ENCODE results near the gene PARG.
"Not testable (repeated sequence)": the region's sequence is repeated elsewhere in the genome, so short reads cannot be mapped to it uniquely, and the experiment has no call there.

PARG gene

DNA sequence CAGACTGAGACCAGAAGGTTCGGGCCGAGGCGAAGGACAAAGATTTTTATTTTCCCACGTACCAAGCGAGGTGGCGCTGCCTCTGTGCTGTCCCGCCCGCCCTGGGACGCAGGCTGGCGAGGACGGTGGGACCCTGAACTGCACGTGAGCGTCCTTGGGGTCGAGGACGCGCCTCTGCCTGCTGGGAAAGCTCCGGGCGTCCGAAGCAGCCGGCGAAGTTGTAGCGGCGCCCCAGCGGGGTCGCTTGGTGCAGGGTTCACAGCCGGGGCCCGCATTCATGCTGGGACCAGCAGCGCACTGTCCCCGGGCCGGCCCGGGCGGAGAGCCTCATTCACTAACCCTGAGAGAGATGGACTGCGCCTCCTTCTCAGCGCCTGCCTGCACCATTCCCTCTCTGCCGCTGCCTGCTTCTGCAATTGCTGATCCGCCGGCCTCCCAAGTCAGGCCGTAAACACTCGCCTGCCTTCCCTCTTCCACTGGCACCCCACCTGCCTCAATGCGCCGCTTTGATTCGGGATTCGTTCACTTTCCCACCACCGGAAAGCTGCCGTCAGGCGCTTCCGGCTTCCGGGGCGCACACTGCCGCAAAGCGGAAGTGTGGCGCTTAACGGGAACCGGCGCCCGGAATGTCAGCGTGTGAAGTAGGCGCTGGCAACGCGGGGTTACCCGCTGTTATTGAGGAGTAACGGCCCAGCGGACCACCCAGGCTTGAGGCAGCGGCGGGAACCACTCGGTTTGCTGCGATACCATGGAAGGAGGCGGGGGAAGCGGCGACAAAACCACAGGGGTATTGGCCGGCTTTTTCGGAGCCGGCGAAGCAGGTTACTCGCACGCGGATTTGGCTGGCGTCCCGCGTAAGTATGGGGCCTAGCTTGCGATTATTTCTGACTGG lies at the start of gene PARG, which contains the start of gene TIMM23B:
TSS of gene PARG (minus strand) at position 581 of the 892 bp plus-strand sequence. CDS start at position 279, 302 bp downstream.
TSS of gene TIMM23B (plus strand) at position 607 of the 892 bp plus-strand sequence. CDS start at position 749, 142 bp downstream.
- peak; percentile 80 for DNase-seq (ENCODE audit: low spot score)

DNA sequence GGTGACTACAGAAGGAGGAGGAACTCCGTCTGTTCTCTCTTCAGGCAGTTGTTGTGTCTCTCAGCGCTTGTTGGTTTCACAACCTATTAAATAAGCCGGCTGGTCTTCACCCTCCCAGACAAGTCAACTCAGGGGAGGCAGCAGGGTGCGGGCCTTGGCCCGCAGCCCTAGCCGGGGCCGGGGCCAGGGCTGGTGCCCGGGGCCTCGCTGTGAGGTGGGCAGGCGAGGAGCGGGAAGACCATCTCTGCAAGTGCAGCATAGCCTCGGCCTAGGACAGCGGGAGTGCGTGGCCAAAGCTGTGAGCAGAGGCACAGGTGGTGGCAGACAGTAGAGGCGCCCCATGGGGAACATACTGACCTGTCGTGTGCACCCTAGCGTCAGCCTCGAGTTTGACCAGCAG lies 46.5 kb upstream of the PARG start, which contains the start of gene AGAP6:
TSS of gene AGAP6 (plus strand) at position 31 of the 400 bp plus-strand sequence. CDS start at position 341, 310 bp downstream.
- DNase-seq (ENCODE audit: low spot score) = not testable (repeated sequence)

DNA sequence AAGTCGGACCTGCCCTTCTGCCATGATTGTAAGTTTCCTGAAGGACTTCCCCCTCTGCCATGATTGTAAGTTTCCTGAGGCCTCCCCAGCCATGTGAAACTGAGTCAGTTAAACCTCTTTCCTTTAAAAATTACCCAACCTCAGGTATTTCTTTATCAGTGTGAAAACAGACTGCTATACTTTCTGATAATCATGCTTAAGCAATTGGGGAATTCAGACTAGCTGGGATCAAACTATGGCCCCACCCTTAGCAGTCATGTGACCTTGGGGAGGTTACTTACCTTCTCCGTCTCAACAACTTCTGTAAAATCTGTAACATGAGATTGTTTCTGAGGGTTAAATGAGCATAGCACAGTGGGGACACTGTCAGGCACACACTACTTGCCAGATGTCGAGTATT lies 45.4 kb upstream of the PARG start:
- DNase-seq (ENCODE audit: low spot score) = not testable (repeated sequence)

DNA sequence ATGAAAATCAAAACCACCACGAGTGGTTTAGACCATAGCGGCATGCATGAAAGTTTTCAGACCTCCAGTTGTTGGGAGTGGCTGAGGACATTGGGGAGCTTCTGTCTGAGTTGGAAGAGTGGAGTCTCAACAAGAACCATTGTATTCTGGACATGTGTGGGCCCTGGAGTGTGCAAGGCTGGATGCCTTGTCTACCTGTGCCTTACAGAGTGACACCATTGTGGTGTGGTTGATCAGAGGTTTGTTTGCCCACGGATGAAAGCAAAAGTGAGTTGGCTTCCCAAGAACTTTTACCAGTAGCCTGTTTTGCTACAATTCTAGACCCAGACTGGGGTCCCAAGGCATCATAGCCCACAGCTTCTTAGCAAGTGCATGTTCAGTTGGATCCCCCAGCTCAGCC lies 35.9 kb upstream of the PARG start:
- DNase-seq (ENCODE audit: low spot score) = not testable (repeated sequence)

DNA sequence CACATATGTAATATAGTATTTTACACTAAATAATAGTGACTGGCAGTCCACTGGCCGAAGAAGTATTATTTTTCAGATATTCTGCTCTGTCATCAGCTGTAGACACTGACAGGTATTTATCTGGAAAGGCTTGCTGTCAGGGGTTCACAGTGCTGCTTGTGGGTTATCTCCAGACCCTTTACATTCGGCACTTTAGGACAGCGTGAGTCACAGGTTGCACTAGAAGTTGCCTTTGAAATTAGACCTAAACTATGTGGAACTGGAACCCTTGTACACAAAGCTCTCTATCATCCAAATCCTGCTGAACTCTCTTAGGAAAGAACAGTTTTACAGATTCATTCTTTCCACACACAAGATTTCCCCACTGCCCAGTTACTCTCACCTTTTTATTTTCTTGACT lies 30.3 kb upstream of the PARG start:
- DNase-seq (ENCODE audit: low spot score) = not testable (repeated sequence)

DNA sequence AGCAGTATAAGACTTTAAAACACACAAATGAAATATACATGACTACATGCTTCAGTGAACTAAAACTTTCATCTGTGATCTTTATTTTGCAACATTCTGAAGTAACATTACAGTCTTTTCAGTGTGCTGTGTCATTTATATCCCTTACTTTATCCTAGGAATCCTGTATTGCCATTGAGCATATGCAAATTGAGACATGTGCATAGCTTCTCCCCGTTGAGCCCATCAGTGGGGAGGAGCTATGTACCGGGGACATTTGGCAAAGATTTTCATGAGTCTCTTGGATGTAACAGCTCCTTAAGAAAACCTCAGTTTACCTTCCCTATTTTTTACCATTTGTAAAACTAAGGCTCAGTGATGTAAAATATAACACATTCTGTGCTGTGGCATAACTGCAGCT lies 29.6 kb upstream of the PARG start:
- not testable (repeated sequence) for DNase-seq (ENCODE audit: low spot score)

DNA sequence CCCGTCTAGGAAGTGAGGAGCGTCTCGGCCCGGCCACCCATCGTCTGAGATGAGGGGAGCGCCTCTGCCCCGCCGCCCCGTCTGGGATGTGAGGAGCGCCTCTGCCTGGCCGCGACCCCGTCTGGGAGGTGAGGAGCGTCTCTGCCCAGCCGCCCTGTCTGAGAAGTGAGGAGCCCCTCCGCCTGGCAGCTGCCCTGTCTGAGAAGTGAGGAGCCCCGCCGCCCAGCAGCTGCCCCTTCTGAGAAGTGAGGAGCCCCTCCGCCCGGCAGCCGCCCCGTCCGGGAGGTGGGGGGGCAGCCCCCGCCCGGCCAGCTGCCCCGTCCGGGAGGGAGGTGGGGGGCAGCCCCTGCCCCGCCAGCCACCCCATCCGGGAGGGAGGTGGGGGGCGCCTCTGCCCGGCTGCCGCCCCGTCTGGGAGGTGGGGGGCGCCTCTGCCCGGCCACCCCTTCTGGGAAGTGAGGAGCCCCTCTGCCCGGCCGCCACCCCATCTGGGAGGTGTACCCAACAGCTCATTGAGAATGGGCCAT lies 28.6 kb upstream of the PARG start:
- DNase-seq (ENCODE audit: low spot score) = not testable (repeated sequence)

DNA sequence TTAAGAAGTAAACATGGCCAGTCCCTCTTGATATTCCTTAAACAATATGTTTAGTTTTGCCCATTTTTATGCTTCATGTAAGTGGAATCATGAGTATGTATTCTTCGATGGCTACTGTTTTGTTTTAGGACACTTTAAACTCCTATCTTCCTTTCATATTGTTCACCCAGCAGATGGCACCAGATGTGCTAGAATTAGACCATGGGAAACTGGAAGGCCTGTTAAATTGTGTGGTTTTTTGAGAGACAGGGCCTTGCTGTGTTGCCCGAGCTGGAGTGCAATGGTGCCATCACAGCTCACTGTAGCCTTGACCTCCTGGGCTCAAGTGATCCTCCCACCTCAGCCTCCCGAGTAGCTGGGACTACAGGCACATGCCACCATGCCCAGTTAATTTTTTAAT lies 11.3 kb upstream of the PARG start:
- DNase-seq (ENCODE audit: low spot score) = peak; percentile 51

DNA sequence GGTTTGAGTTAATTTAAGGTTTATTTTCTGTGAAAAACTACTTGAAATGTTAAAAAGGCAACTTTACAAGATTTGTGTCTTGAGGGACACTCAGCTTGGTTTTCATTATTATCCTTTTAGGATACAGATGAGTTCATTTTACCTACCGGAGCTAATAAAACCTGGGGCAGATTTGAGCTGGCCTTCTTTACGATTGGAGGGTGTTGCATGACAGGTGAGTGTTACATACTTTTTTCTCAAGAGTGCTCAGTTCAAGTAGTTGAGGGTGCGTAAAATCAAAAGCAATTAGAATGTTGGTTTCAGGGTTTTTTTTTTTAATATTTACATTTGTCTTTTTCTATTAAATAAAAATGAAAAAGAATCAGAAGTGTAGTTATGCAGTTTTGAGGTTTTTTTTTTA lies 10.2 kb upstream of the PARG start:
- not testable (repeated sequence) for DNase-seq (ENCODE audit: low spot score)

DNA sequence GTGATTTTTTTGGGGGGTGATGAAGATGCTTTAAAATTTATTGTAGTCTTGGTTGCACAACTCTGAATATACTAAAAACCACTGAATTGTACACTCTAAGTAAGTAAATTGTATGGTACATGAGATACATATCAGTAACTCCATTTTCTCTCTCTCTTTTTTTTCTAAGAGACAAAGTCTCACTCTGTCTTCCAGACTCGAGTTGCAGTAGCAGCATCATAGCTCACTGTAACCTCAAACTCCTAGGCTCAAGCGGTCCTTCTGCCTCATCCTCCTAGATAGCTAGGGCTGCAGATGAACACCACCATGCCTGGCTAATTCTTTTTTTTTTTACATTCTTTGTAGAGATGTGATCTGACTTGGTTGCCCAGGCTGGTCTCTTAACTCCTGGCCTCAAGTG lies 6.9 kb upstream of the PARG start:
- not testable (repeated sequence) for DNase-seq (ENCODE audit: low spot score)

DNA sequence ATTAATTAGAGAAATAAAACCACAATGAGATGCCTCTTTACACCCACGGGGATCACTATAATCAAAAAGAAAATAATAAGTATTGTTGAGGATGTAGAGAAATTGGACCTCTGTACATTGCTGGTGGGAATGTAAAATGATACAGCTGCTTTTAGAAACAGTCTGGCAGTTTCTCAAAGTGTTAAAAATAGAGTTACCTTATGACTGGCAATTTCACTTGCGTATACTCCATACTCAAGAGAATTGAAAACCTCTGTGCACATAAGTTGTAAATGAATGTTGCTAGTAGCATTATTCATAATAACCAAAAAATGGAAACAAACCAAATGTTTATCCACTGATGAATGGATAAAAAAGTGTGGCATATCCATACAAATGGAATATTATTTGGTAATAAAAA lies 6.3 kb upstream of the PARG start:
- not testable (repeated sequence) for DNase-seq (ENCODE audit: low spot score)

DNA sequence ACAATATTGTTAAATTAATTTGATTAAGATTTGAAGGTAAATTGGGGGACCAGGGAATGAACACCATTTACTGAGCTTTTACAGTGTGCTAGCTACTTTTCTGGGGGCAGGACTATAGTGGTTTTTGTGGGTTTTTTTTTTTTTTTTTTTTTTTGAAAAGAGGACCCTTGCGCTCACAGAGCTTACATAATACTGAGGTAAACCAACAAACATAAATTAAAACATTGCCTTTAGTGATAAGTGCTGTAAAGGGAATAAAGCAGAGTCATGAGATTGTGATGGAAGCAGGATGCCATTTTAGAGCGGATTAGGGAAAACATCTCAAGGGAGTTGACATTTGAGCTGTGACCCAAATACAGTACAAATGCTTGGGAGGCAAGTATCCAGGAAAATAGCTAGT lies 1.8 kb upstream of the PARG start:
- not testable (repeated sequence) for DNase-seq (ENCODE audit: low spot score)

DNA sequence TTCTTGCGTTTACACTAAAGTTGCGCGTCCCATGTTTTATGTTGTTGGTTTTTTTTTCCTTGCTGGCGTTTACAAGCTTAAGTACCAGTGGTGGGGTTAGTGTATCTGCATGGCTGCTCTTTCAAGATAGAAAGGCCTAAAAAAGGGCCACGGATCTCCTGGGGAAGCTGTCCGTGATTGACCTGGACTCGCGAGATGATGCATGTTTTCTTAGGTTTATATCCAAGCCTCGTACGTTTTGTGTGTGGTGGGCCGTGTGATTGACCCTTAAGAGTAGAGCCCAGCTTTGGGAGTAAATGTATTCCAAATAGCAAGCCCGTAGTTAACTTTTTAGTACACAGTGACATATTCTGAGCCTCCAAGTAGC lies 495 bp upstream of the PARG start:
- not testable (repeated sequence) for DNase-seq (ENCODE audit: low spot score)

DNA sequence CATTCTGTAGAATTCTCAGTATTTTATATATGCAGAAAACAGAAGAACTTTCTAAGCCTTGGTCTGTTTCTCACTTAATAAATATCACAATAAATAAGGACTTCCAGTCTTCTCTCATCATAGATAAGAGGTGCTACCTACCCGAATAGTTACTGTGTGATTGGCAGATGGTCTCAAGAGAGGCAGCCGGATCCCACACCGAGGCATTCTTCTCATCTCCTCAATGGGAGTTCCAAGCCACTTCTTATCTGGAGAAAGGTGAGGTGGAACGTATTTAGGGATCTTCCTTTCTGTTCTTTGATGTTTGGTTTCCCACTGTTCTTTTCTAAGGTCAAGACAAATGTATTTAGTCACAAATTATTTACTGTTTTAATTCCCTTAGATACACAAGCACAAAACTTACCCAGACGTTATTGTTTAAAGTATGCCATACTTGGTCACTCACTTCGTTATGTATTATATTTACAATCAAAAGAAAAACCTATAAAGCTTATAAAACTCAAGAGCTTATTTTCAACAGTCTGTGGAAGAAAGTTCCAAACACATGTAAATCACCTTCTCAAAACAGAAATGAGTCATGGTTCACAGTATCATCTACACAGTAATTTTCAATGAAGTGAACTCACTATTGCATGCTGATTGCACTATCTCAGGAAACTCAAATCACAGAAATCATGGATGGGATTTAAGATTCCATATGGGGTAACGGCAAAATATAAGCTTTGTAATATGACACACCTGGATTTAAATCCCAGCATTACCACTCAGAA lies 9.7 kb downstream of the PARG start:
- not testable (repeated sequence) for DNase-seq (ENCODE audit: low spot score)

DNA sequence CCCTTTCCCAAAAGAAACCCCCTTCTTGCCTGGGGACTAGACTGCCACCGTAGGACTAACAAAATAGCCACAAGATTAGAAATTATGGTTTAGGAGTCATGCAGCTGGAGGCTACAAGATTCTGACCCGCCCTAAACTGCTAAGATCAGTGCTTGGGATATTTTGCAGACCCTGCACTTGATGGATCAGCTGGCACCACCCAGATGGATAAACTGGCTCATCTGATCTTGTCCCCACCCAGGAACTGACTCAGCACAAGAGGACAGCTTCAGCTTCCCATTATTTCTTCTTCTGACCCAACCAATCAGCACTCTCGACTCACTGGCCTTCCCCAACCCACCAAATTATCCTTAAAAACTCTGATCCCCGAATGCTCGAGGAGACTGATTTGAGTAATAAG lies 10.6 kb downstream of the PARG start:
- DNase-seq (ENCODE audit: low spot score) = not testable (repeated sequence)

DNA sequence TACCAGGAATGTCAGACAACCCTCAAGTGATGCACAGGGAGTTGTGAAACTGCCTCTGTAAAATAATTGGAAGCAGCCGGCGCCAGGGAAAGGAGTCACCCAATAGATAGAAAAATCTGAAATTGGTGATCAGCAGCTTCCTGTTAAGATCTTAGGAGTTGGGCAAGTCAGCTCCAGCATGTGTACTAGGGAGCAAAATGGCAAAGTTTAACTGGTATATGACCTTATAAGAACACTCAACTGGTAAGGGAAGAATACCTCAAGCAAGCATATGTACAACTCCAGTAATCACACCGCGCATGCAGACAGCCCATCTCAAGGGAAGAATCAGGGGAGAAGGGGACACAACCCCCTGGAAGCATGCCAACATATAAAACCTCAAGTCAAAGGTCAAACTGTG lies 18.3 kb downstream of the PARG start:
- DNase-seq (ENCODE audit: low spot score) = not testable (repeated sequence)

DNA sequence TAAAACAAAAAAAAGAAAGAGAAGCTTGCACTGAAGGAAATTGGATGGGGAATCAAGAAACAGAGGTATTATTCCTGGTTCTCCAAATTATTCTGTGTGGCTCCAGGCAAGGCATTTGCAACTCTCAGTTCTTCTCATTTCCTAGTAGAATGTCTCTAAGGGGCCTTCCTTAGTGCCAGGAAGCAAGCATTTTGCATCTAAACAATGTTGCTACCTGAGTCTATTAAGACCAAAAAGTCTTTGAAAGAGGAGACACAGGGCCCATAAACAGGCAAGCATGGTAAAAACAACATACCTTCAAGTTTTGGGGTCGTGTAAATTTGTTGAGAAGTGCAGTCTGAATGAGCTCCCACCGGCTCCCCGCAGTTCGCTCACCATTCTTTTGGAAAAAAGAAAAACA lies 19.8 kb downstream of the PARG start:
- DNase-seq (ENCODE audit: low spot score) = not testable (repeated sequence)

DNA sequence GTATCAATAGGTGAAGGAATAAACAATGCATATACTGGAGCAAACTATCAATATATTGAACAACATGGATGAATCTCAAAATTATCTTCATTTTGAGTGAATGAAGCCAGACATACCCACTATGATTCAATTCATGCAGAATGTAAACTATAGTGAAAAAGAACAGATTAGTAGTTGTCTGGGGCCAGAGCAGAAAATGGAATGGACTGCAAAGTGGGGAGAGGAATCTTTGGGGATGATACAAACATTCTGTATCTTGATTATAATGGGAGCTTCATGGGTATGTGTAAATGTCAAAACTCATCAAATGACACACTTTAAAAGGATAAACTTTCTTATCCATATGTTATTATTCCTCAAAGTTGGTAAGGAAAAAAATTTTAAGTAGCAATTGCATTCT lies 23.9 kb downstream of the PARG start:
- not testable (repeated sequence) for DNase-seq (ENCODE audit: low spot score)

DNA sequence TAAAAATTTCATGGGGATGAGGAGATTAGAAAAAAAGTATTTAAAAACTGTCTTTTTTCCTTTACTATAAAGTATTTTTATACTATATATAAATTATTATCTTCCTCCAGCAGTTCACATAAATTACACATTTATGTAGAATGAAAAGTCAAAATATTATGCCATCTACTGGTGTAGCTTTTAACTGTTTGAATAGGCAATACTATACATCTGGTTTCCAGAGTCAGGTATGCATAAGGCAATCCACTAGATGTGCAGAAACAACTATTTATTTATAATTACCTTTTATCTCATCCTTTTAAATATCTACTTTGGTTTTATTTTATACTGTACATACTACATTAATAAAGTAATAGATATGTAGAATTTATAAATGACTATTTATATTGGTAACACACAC lies 25.4 kb downstream of the PARG start:
- not testable (repeated sequence) for DNase-seq (ENCODE audit: low spot score)

DNA sequence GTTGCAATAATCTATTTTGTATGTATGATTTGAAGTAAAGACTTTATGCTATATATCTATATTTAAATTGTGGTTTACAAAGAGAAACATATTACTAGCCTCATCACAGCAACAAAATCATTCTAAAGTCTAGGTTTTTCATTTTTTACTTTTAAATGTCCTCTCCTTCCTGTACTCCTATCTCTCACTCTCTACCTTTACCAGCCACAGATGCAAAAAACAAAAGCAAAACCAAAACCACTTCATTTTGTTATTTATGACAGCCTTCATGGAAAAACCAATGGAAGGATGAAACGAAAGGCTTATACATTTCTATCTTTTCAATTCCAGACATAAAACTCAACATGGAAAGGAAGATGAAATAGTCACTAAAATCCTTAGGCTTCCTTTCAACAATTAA lies 31.5 kb downstream of the PARG start:
- not testable (repeated sequence) for DNase-seq (ENCODE audit: low spot score)

DNA sequence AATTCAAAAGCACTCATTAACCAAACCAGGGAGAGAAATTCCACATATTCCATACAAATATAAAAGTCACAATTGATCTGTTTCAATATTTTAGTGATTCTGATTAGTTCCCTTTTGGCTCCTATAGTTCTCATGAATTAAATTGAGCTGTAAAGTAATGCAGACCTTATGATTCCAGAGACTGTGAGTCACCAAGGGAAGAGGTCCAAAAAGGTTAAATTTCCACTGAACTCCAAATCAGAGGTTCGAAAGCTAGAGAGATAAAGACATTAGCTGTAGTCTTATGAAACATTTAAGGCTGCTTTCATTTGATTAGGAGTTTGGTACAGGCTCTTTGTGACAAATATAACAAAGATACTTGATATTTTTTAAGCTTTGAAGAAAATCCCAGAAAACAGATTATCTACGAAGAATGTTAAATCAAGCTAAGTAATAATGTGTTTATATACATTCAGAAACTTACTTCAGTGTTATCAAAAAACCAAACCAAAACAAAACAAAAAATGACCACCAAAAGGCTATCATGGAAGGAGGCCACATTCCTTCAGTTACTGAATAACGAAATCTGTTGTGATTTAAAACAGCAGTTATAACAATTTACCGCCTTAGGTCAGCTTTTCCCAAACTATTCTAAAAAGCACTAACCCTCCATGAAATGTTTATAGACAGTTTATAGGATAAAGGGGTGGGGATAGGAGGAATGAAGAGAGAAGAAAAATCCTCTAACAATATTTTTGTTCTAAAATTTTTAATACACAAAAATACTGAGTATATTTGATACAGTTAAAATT lies 33.3 kb downstream of the PARG start:
- not testable (repeated sequence) for DNase-seq (ENCODE audit: low spot score)

DNA sequence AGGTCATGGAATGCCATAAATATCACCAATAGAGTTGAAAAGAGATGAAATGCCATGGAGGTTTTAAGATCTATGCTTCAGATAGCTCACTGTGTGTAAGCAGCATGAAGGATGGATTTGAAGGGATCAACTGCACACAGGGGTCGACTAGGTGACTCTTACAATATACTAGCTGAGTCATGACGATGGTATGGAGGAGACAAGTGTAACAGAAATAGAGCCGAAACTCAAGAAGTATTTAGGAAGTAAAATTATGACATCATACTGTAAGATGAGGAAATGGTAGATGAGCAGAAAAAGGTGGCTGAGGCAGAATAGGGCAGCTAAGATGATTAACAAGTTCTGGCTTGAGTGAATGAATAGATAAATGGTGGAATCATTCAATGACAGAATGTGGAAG lies 38.0 kb downstream of the PARG start:
- not testable (repeated sequence) for DNase-seq (ENCODE audit: low spot score)

All from hematopoietic multipotent progenitor cell treated with erythropoietin and hydrocortisone succinate and interleukin-3 and kit ligand, for 15 days (in vitro differentiated cells).